HepG2 (cell line): ENCODE measurements around the gene NCOR2. TPM values are rescaled to one million over a fixed set of nuclear protein-coding genes. Genes with fewer than 3 reads are reported as not detected.

Experiments used
- ADNP ChIP-seq: sonication (generic); formaldehyde crosslinking; IDR thresholded peaks from 2 replicates; pipeline ENCODE4 v1.4.0; 2020; ENCODE audit warnings: missing genetic modification reagents
- ELF1 ChIP-seq: sonication (generic); formaldehyde crosslinking; IDR thresholded peaks from 2 replicates; pipeline ENCODE4 v1.4.0; 2020; ENCODE audit warnings: missing genetic modification reagents
- ELF4 ChIP-seq: sonication (generic); formaldehyde crosslinking; IDR thresholded peaks from 2 replicates; pipeline ENCODE4 v1.5.0; 2020; ENCODE audit warnings: missing genetic modification reagents, mild to moderate bottlenecking, moderate library complexity, borderline replicate concordance
- FIP1L1 ChIP-seq: fragments of 200-400 bp; formaldehyde crosslinking; IDR thresholded peaks from 2 replicates; pipeline ENCODE4 v1.6.1; 2018; ENCODE audit warnings: low read depth, mild to moderate bottlenecking, low read length, moderate library complexity, borderline replicate concordance; ENCODE audit not compliant: insufficient read depth
- GABPA ChIP-seq, 2 experiments: IDR thresholded peaks; 2 replicates each; pipeline ENCODE4 v1.6.1; 2011 to 2016; ENCODE audit warnings: low read depth in 2 of 2, low read length in 1 of 2, missing biosample characterization in 1 of 2, missing genetic modification characterization in 1 of 2
- GPN1 ChIP-seq: sonication (generic); formaldehyde crosslinking; IDR thresholded peaks from 2 replicates; pipeline ENCODE4 v1.5.1; 2020; ENCODE audit warnings: missing genetic modification reagents, borderline replicate concordance
- HOXA5 ChIP-seq: sonication (generic); formaldehyde crosslinking; IDR thresholded peaks from 2 replicates; pipeline ENCODE4 v1.4.0; 2020; ENCODE audit warnings: missing genetic modification reagents
- MIXL1 ChIP-seq: IDR thresholded peaks from 2 replicates; pipeline ENCODE4 v1.6.1; 2016
- MTF2 ChIP-seq: sonication (generic); formaldehyde crosslinking; IDR thresholded peaks from 2 replicates; pipeline ENCODE4 v1.5.0; 2020; ENCODE audit warnings: missing genetic modification reagents, borderline replicate concordance
- NBN ChIP-seq: fragments of 450-650 bp; conservative IDR thresholded peaks from 2 replicates; pipeline ENCODE4 v1.6.1; 2017
- NPAS2 ChIP-seq: sonication (generic); formaldehyde crosslinking; IDR thresholded peaks from 2 replicates; pipeline ENCODE4 v1.8.0; 2022; ENCODE audit warnings: mild to moderate bottlenecking, missing genetic modification reagents, borderline replicate concordance
- PRMT3 ChIP-seq: sonication (generic); formaldehyde crosslinking; IDR thresholded peaks from 2 replicates; pipeline ENCODE4 v1.8.1; 2022; ENCODE audit warnings: low read depth, mild to moderate bottlenecking, moderate library complexity, missing genetic modification reagents, borderline replicate concordance
- SIX1 ChIP-seq: sonication (generic); formaldehyde crosslinking; IDR thresholded peaks from 2 replicates; pipeline ENCODE4 v1.4.0; 2020; ENCODE audit warnings: missing genetic modification reagents, borderline replicate concordance
- SP2 ChIP-seq: sonication (generic); formaldehyde crosslinking; IDR thresholded peaks from 2 replicates; pipeline ENCODE4 v1.5.1; 2020; ENCODE audit warnings: mild to moderate bottlenecking, missing genetic modification reagents
- TP53 ChIP-seq: sonication (generic); formaldehyde crosslinking; conservative IDR thresholded peaks from 2 replicates; pipeline ENCODE4 v1.4.0; 2020; ENCODE audit warnings: missing genetic modification reagents
- ZFP62 ChIP-seq: sonication (generic); formaldehyde crosslinking; IDR thresholded peaks from 2 replicates; pipeline ENCODE4 v1.4.0; 2020; ENCODE audit warnings: missing genetic modification reagents
- ZNF136 ChIP-seq: sonication (generic); formaldehyde crosslinking; IDR thresholded peaks from 2 replicates; pipeline ENCODE4 v1.8.1; 2022; ENCODE audit warnings: low read depth, mild to moderate bottlenecking, moderate library complexity, missing genetic modification reagents
- ZNF256 ChIP-seq: sonication (generic); formaldehyde crosslinking; conservative IDR thresholded peaks from 2 replicates; pipeline ENCODE4 v1.4.0; 2020; ENCODE audit warnings: missing genetic modification reagents
- ZNF446 ChIP-seq: sonication (generic); formaldehyde crosslinking; IDR thresholded peaks from 2 replicates; pipeline ENCODE4 v1.5.0; 2020; ENCODE audit warnings: mild to moderate bottlenecking, missing genetic modification reagents
- ZNF530 ChIP-seq: sonication (generic); formaldehyde crosslinking; IDR thresholded peaks from 2 replicates; pipeline ENCODE4 v1.5.0; 2020; ENCODE audit warnings: low read depth, mild to moderate bottlenecking, missing genetic modification reagents
- ZNF850 ChIP-seq: sonication (generic); formaldehyde crosslinking; conservative IDR thresholded peaks from 2 replicates; pipeline ENCODE4 v1.9.0; 2021; ENCODE audit warnings: mild to moderate bottlenecking, missing genetic modification reagents
- polyA plus RNA-seq, 8 experiments: library from polyadenylated mRNA; depleted of rRNA in 3 of 8; stranded (reverse) in 7 of 8; unstranded in 1 of 8; fragments of >200 nt; fragmentation: Illumina TruSeq in 4 of 8; extraction: Trizol in 4 of 8; gene quantifications; 2 replicates each; pipeline versions ENCODE4 v1.2.1 to v1.2.3, GENCODE V29; 2011 to 2016; ENCODE audit warnings: low read depth in 4 of 8, missing spikeins in 1 of 8, mixed read lengths in 1 of 8; ENCODE audit not compliant: insufficient read depth in 1 of 8
- total RNA-seq, 5 experiments: library from RNA; depleted of rRNA; stranded (reverse); fragments of >200 nt; fragmentation: Illumina TruSeq; extraction: Trizol; gene quantifications; 2 replicates each; pipeline ENCODE4 v1.2.3, GENCODE V29; 2016; ENCODE audit warnings: low read depth in 1 of 5
- TF ChIP-seq, protein P1 (sequence below): IDR thresholded peaks from 2 replicates; pipeline ENCODE4 v1.6.1; 2012; ENCODE audit warnings: inconsistent platforms
- TF ChIP-seq, protein P2 (sequence below): sonication (generic); formaldehyde crosslinking; IDR thresholded peaks from 2 replicates; pipeline ENCODE4 v1.8.1; 2023; ENCODE audit warnings: mild to moderate bottlenecking, missing genetic modification reagents
- TF ChIP-seq, protein P3 (sequence below): IDR thresholded peaks from 2 replicates; pipeline ENCODE4 v1.6.1; 2016; ENCODE audit warnings: mild to moderate bottlenecking
- TF ChIP-seq, protein P4 (sequence below): sonication (generic); formaldehyde crosslinking; IDR thresholded peaks from 2 replicates; pipeline ENCODE4 v1.4.0; 2020; ENCODE audit warnings: missing genetic modification reagents
- TF ChIP-seq, protein P5 (sequence below): IDR thresholded peaks from 2 replicates; pipeline ENCODE4 v1.6.1; 2016; ENCODE audit warnings: missing biosample characterization, missing genetic modification reagents, low read depth

NCOR2 gene
- total and polyA plus RNA-seq, 2 of the 13 experiments (the other 11 are each of a cell fraction or from before 2014, with no cell fraction given) = 4.5 to 5.7 TPM

DNA sequence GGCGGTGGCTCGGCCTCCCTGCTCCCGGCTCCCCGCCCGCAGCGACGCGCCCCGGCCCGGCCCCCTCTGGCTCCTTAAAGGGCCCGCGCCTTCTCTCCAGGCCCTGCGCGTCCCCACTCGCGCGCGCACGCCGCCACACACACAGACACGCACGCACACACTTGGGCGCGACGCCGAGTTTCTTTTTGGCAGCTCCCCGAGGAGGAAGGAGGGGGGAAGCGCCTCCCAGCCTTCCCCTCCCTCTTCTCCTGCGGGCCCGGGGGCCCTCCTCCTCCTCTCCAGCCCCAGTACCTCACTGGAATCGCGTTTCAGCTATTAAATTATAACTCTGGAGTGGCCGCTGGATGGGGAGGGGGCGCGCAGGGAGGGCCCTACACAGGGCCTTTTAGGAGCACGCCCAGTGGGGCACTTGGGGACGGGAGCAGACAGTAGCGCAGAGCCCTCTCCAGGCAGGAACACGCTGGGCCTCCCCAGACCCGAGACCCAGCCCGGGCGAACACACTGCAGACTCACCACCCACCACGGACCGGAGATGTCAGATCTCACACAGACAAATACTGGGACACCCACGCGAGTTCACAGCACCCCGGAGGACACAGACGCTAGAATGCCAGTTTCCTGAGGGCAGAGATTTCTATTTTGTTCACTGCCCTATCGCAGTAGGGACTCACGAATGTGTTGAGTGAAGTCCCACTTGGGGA is 411 bp upstream of the NCOR2 start (continued):
- TF ChIP-seq PRMT3 (CRISPR knock-in tag) (no peak), HOXA5 (peak; percentile 36; the same call in 1 of the 2 replicates), NPAS2 (CRISPR knock-in tag) (no peak), MIXL1 (CRISPR knock-in tag) (no peak), ZNF256 (CRISPR knock-in tag) (no peak), ZNF530 (CRISPR knock-in tag) (no peak), GPN1 (CRISPR knock-in tag) (no peak), ADNP (no peak), MTF2 (CRISPR knock-in tag) (no peak), ZNF850 (CRISPR knock-in tag) (0 out of 2 replicates have a peak, but pooled peaks have one; percentile 31), NBN (no peak), SP2 (CRISPR knock-in tag) (no peak), ZFP62 (CRISPR knock-in tag) (no peak), ZNF446 (CRISPR knock-in tag) (0 out of 2 replicates have a peak, but pooled peaks have one; percentile 37), SIX1 (no peak), GABPA (IDR thresholded peaks at IDR 0.05; ENCODE audit: low read depth, low read length) (no peak), GABPA (CRISPR knock-in tag; IDR thresholded peaks at IDR 0.05; ENCODE audit: low read depth) (no peak), ELF1 (CRISPR knock-in tag) (no peak), FIP1L1 (no peak), ELF4 (CRISPR knock-in tag) (no peak), ZNF136 (CRISPR knock-in tag) (no peak), TP53 (no peak)
- TF ChIP-seq, protein P1, sequence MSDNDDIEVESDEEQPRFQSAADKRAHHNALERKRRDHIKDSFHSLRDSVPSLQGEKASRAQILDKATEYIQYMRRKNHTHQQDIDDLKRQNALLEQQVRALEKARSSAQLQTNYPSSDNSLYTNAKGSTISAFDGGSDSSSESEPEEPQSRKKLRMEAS = peak; percentile 39
- TF ChIP-seq, protein P2, sequence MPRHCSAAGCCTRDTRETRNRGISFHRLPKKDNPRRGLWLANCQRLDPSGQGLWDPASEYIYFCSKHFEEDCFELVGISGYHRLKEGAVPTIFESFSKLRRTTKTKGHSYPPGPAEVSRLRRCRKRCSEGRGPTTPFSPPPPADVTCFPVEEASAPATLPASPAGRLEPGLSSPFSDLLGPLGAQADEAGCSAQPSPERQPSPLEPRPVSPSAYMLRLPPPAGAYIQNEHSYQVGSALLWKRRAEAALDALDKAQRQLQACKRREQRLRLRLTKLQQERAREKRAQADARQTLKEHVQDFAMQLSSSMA (CRISPR knock-in tag) = no peak
- TF ChIP-seq, protein P3, sequence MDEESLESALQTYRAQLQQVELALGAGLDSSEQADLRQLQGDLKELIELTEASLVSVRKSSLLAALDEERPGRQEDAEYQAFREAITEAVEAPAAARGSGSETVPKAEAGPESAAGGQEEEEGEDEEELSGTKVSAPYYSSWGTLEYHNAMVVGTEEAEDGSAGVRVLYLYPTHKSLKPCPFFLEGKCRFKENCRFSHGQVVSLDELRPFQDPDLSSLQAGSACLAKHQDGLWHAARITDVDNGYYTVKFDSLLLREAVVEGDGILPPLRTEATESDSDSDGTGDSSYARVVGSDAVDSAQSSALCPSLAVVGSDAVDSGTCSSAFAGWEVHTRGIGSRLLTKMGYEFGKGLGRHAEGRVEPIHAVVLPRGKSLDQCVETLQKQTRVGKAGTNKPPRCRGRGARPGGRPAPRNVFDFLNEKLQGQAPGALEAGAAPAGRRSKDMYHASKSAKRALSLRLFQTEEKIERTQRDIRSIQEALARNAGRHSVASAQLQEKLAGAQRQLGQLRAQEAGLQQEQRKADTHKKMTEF = peak; percentile 45; the same call in 1 of the 2 replicates
- TF ChIP-seq, protein P4, sequence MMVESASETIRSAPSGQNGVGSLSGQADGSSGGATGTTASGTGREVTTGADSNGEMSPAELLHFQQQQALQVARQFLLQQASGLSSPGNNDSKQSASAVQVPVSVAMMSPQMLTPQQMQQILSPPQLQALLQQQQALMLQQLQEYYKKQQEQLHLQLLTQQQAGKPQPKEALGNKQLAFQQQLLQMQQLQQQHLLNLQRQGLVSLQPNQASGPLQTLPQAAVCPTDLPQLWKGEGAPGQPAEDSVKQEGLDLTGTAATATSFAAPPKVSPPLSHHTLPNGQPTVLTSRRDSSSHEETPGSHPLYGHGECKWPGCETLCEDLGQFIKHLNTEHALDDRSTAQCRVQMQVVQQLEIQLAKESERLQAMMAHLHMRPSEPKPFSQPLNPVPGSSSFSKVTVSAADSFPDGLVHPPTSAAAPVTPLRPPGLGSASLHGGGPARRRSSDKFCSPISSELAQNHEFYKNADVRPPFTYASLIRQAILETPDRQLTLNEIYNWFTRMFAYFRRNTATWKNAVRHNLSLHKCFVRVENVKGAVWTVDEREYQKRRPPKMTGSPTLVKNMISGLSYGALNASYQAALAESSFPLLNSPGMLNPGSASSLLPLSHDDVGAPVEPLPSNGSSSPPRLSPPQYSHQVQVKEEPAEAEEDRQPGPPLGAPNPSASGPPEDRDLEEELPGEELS (CRISPR knock-in tag) = 0 out of 2 replicates have a peak, but pooled peaks have one; percentile 22
- TF ChIP-seq, protein P5, sequence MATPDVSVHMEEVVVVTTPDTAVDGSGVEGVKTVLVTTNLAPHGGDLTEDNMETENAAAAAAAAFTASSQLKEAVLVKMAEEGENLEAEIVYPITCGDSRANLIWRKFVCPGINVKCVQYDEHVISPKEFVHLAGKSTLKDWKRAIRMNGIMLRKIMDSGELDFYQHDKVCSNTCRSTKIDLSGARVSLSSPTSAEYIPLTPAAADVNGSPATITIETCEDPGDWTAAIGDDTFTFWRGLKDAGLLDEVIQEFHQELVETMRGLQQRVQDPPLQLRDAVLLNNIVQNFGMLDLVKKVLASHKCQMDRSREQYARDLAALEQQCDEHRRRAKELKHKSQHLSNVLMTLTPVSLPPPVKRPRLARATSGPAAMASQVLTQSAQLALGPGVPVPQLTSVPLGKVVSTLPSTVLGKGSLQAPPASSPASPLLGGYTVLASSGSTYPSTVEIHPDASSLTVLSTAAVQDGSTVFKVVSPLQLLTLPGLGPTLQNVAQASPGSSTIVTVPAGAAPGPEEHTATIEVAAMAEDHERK (CRISPR knock-in tag) = no peak
